ENCODE results near the gene UBE4A.
A peak's percentile ranks its signal among the peaks of the same experiment; 100 is the strongest.
"Not testable (repeated sequence)": the region's sequence is repeated elsewhere in the genome, so short reads cannot be mapped to it uniquely, and the experiment has no call there.

Gene UBE4A

GRCh38 chr11:118402594-118402993 is 43.2 kb downstream of the UBE4A start:
- Histone ChIP-seq H3K36me3 (ENCODE audit: insufficient read depth, low read length) (peaks cover 16% of the 10 kb centered on the region), H3K9ac (ENCODE audit: low read length) (peak overlapping the region; percentile 85), H3K27ac (ENCODE audit: low read depth, low read length) (peak overlapping the region; percentile 70), H3K4me1 (ENCODE audit: insufficient read depth, low read length) (peaks cover 12% of the 10 kb centered on the region), H3K4me3 (ENCODE audit: low read depth in 1 of 2, low read length in 2 of 2) (peak overlapping the region in 1 of 2 donors; percentile 81)
- not testable (repeated sequence) for H3K27me3 ChIP-seq (ENCODE audit: control insufficient read depth in 1 of 2, insufficient read depth in 2 of 2, low read length in 2 of 2); H3K9me3 ChIP-seq (ENCODE audit: low read length)

- no peak overlapping the region for H3K4me3 ChIP-seq (ENCODE audit: low read depth in 1 of 2, low read length in 2 of 2)
- no peaks in the 10 kb centered on the region for H3K9me3 ChIP-seq (ENCODE audit: low read length)
- peaks cover 12% of the 10 kb centered on the region for H3K4me1 ChIP-seq (ENCODE audit: insufficient read depth, low read length)
- no peaks in the 10 kb centered on the region for H3K27me3 ChIP-seq (ENCODE audit: control insufficient read depth in 1 of 2, insufficient read depth in 2 of 2, low read length in 2 of 2)
- no peak overlapping the region for H3K27ac ChIP-seq (ENCODE audit: low read depth, low read length)
- no peak overlapping the region for H3K9ac ChIP-seq (ENCODE audit: low read length)
- peaks cover 34% of the 10 kb centered on the region for H3K36me3 ChIP-seq (ENCODE audit: insufficient read depth, low read length)
These were observed 47.3 kb downstream of the UBE4A start for GRCh38 chr11:118406599-118407166.

DNA sequence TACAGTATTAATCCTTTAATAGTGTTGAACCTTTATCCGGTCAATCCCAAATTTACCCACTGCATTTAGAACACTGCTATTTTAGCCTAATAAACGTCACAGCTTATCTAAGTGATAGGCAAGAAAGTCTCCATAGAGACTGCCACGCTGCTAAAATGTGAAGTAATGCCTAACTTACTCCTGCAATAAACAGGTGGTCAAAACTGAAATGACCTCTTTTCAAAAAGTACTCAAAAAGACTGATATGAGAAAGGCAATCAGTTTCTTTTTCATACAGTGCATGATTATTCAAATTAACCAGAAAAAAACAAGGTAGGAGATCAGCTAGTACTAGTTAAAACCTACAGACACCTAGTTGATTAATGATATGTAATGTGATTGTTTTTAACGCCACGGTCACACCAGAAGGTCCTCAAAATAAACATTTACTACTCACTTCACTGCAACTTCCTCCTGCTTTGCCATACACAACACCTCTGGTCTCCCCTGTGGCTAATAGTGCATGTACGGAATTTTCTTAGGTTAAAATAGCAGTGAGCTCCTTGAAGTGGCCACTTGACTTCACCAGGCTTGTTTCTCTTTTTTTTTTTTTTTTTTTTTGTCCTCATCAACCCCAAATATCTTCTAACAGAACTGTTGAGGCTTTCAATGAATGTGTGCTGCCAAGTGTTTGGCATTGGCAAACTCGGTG is 50.8 kb downstream of the UBE4A start:
- Histone ChIP-seq H3K9me3 (ENCODE audit: low read length) (no peaks in the 10 kb centered on the region), H3K27me3 (ENCODE audit: control insufficient read depth in 1 of 2, insufficient read depth in 2 of 2, low read length in 2 of 2) (no peaks in the 10 kb centered on the region), H3K4me1 (ENCODE audit: insufficient read depth, low read length) (peaks cover 1% of the 10 kb centered on the region), H3K27ac (ENCODE audit: low read depth, low read length) (no peak overlapping the region), H3K36me3 (ENCODE audit: insufficient read depth, low read length) (peaks cover 42% of the 10 kb centered on the region), H3K9ac (ENCODE audit: low read length) (no peak overlapping the region), H3K4me3 (ENCODE audit: low read depth in 1 of 2, low read length in 2 of 2) (no peak overlapping the region)

DNA sequence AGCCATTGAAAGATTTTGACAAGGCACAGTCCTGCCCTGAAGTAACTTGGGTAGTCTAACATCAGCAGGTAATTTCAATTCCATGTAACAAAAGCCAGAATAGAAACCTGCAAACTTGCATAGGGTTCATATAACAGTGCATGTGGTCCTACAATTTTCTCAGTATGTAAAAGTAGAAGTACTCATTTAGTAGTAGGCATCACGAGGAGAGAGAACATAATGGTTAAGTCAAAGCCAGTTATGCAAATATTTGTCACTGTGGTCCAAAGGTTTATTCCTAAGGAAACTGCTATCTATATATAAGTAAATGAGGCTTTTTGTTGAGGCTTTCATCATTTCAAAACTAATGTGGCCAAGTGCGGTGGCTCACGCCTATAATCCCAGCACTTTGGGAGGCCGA is 52.1 kb downstream of the UBE4A start:
- peaks cover 34% of the 10 kb centered on the region for H3K36me3 ChIP-seq (ENCODE audit: insufficient read depth, low read length)
- H3K9ac ChIP-seq (ENCODE audit: low read length): no peak overlapping the region
- no peaks in the 10 kb centered on the region for H3K27me3 ChIP-seq (ENCODE audit: control insufficient read depth in 1 of 2, insufficient read depth in 2 of 2, low read length in 2 of 2)
- H3K4me1 ChIP-seq (ENCODE audit: insufficient read depth, low read length): peaks cover 14% of the 10 kb centered on the region
- no peak overlapping the region for H3K4me3 ChIP-seq (ENCODE audit: low read depth in 1 of 2, low read length in 2 of 2)
- H3K27ac ChIP-seq (ENCODE audit: low read depth, low read length): no peak overlapping the region
- H3K9me3 ChIP-seq (ENCODE audit: low read length): no peaks in the 10 kb centered on the region

GRCh38 chr11:118412921-118413320 is 53.5 kb downstream of the UBE4A start:
- Histone ChIP-seq H3K4me3 (ENCODE audit: low read depth in 1 of 2, low read length in 2 of 2) (no peak overlapping the region), H3K9ac (ENCODE audit: low read length) (no peak overlapping the region), H3K36me3 (ENCODE audit: insufficient read depth, low read length) (peaks cover 23% of the 10 kb centered on the region), H3K27me3 (ENCODE audit: control insufficient read depth in 1 of 2, insufficient read depth in 2 of 2, low read length in 2 of 2) (no peaks in the 10 kb centered on the region), H3K9me3 (ENCODE audit: low read length) (no peaks in the 10 kb centered on the region), H3K27ac (ENCODE audit: low read depth, low read length) (no peak overlapping the region), H3K4me1 (ENCODE audit: insufficient read depth, low read length) (peaks cover 14% of the 10 kb centered on the region)

- Histone ChIP-seq H3K27me3 (ENCODE audit: control insufficient read depth in 1 of 2, insufficient read depth in 2 of 2, low read length in 2 of 2) (no peaks in the 10 kb centered on the region), H3K9me3 (ENCODE audit: low read length) (no peaks in the 10 kb centered on the region), H3K27ac (ENCODE audit: low read depth, low read length) (no peak overlapping the region), H3K4me3 (ENCODE audit: low read depth in 1 of 2, low read length in 2 of 2) (no peak overlapping the region), H3K4me1 (ENCODE audit: insufficient read depth, low read length) (peaks cover 14% of the 10 kb centered on the region), H3K9ac (ENCODE audit: low read length) (no peak overlapping the region), H3K36me3 (ENCODE audit: insufficient read depth, low read length) (peaks cover 12% of the 10 kb centered on the region)
These were observed 55.8 kb downstream of the UBE4A start for GRCh38 chr11:118415062-118415738.

DNA sequence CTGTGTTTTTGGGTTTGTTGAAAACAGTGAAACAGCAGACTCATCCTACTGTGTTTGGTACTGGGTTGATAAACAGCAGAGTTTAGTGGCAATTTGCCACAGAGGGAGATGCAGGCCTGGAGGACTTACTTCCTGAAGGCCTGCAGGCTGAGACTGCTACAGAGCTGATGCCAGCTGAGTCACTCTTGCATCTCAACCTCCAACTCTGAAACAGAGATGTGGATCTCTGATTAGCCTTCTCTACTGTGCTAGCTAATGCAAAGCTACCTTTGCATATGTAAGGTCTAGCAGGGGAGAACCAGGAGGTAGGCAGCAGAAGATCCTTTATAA is 56.3 kb downstream of the UBE4A start:
- Histone ChIP-seq H3K4me1 (ENCODE audit: insufficient read depth, low read length) (peaks cover 14% of the 10 kb centered on the region), H3K9ac (ENCODE audit: low read length) (no peak overlapping the region), H3K27ac (ENCODE audit: low read depth, low read length) (no peak overlapping the region)

DNA sequence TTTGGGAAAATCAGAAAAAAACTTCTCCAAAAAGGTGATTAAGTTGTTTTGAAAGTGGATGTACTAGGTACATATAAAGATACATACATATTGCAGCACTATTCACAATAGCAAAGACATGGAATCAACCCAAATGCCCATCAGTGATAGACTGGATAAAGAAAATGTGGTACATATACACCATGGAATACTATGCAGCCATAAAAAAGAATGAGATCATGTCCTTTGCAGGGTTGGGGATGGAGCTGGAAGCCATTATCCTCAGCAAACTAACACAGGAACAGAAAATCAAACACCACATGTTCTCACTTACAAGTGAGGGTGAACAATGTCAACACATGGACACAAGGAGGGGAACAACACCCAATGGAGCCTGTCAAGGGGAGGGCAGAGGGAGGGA is 57.5 kb downstream of the UBE4A start:
- H3K4me3 ChIP-seq (ENCODE audit: low read depth in 1 of 2, low read length in 2 of 2); H3K9me3 ChIP-seq (ENCODE audit: low read length); H3K27me3 ChIP-seq (ENCODE audit: control insufficient read depth in 1 of 2, insufficient read depth in 2 of 2, low read length in 2 of 2); H3K27ac ChIP-seq (ENCODE audit: low read depth, low read length); H3K9ac ChIP-seq (ENCODE audit: low read length); H3K36me3 ChIP-seq (ENCODE audit: insufficient read depth, low read length): not testable (repeated sequence)
- peaks cover 14% of the 10 kb centered on the region for H3K4me1 ChIP-seq (ENCODE audit: insufficient read depth, low read length)

More for the DNA sequence above, 56.3 kb downstream of the UBE4A start:
- no peak overlapping the region for H3K4me3 ChIP-seq (ENCODE audit: low read depth in 1 of 2, low read length in 2 of 2)
- H3K27me3 ChIP-seq (ENCODE audit: control insufficient read depth in 1 of 2, insufficient read depth in 2 of 2, low read length in 2 of 2): no peaks in the 10 kb centered on the region
- no peaks in the 10 kb centered on the region for H3K9me3 ChIP-seq (ENCODE audit: low read length)
- H3K36me3 ChIP-seq (ENCODE audit: insufficient read depth, low read length): peaks cover 8% of the 10 kb centered on the region

- Histone ChIP-seq H3K4me3 (ENCODE audit: low read depth in 1 of 2, low read length in 2 of 2) (no peak overlapping the region), H3K4me1 (ENCODE audit: insufficient read depth, low read length) (peaks cover 14% of the 10 kb centered on the region), H3K9ac (ENCODE audit: low read length) (no peak overlapping the region), H3K9me3 (ENCODE audit: low read length) (no peaks in the 10 kb centered on the region), H3K27ac (ENCODE audit: low read depth, low read length) (no peak overlapping the region), H3K36me3 (ENCODE audit: insufficient read depth, low read length) (peaks cover 8% of the 10 kb centered on the region), H3K27me3 (ENCODE audit: control insufficient read depth in 1 of 2, insufficient read depth in 2 of 2, low read length in 2 of 2) (no peaks in the 10 kb centered on the region)
These were observed 58.4 kb downstream of the UBE4A start for GRCh38 chr11:118417801-118418200.

DNA sequence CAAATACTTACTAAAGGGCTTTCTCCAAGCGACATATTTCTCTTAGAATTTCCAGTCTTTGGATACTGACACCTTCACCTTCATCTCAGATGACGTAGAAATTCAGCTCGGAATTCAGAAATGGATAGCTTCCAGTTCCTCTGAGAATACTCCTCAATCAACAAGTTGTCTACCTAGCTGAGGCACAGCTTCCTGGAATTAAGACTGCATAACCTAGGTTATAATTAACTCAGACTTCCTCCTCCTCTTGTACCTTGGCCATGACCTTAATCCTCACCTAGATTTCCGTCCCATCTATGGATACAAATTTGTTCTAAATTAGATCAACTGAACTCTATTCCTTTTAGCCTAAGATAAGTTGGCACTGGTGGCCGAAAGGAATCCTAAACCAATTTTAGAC is 59.4 kb downstream of the UBE4A start:
- peaks cover 14% of the 10 kb centered on the region for H3K4me1 ChIP-seq (ENCODE audit: insufficient read depth, low read length)
- H3K27ac ChIP-seq (ENCODE audit: low read depth, low read length): no peak overlapping the region
- no peaks in the 10 kb centered on the region for H3K9me3 ChIP-seq (ENCODE audit: low read length)
- peaks cover 8% of the 10 kb centered on the region for H3K36me3 ChIP-seq (ENCODE audit: insufficient read depth, low read length)
- H3K4me3 ChIP-seq (ENCODE audit: low read depth in 1 of 2, low read length in 2 of 2): no peak overlapping the region
- H3K27me3 ChIP-seq (ENCODE audit: control insufficient read depth in 1 of 2, insufficient read depth in 2 of 2, low read length in 2 of 2): no peaks in the 10 kb centered on the region
- H3K9ac ChIP-seq (ENCODE audit: low read length): no peak overlapping the region

GRCh38 chr11:118427707-118428106 is 68.3 kb downstream of the UBE4A start:
- Histone ChIP-seq H3K9ac (ENCODE audit: low read length) (no peak overlapping the region), H3K4me3 (ENCODE audit: low read depth in 1 of 2, low read length in 2 of 2) (no peak overlapping the region), H3K4me1 (ENCODE audit: insufficient read depth, low read length) (no peaks in the 10 kb centered on the region), H3K36me3 (ENCODE audit: insufficient read depth, low read length) (no peaks in the 10 kb centered on the region), H3K27ac (ENCODE audit: low read depth, low read length) (no peak overlapping the region), H3K9me3 (ENCODE audit: low read length) (no peaks in the 10 kb centered on the region), H3K27me3 (ENCODE audit: control insufficient read depth in 1 of 2, insufficient read depth in 2 of 2, low read length in 2 of 2) (no peaks in the 10 kb centered on the region)

GRCh38 chr11:118430956-118431355 is 71.6 kb downstream of the UBE4A start:
- Histone ChIP-seq H3K27ac (ENCODE audit: low read depth, low read length) (no peak overlapping the region), H3K9me3 (ENCODE audit: low read length) (no peaks in the 10 kb centered on the region), H3K4me3 (ENCODE audit: low read depth in 1 of 2, low read length in 2 of 2) (no peak overlapping the region), H3K4me1 (ENCODE audit: insufficient read depth, low read length) (peaks cover 6% of the 10 kb centered on the region), H3K27me3 (ENCODE audit: control insufficient read depth in 1 of 2, insufficient read depth in 2 of 2, low read length in 2 of 2) (no peaks in the 10 kb centered on the region), H3K36me3 (ENCODE audit: insufficient read depth, low read length) (no peaks in the 10 kb centered on the region), H3K9ac (ENCODE audit: low read length) (no peak overlapping the region)

Data from muscle layer of colon (tissue), 2 donors.